H1 (cell line): Measurements from ENCODE around the gene KRT13. TPM values are rescaled to one million over a fixed set of nuclear protein-coding genes. Genes with fewer than 3 reads are reported as not detected.

ENCODE experiments used
- CTCF ChIA-PET: fragments of 300-600 bp; sonication (Branson Sonifier 250); formaldehyde crosslinking; loops from one replicate; lab custom pipeline; 2021; ENCODE audit not compliant: partially characterized antibody; lab: Charles Lee
- POLR2A ChIA-PET: fragments of 300-600 bp; sonication (Branson Sonifier 250); formaldehyde crosslinking; loops from one replicate; lab custom pipeline; 2021; ENCODE audit warnings: inconsistent platforms; ENCODE audit not compliant: partially characterized antibody; lab: Charles Lee
- DNase-seq, 2 experiments: peaks; one replicate each; pipeline versions ENCODE4 v3.0.0 to v3.0.0-alpha.2; 2010 to 2022; ENCODE audit warnings: low spot score in 2 of 2, low read depth in 1 of 2, mixed read lengths in 1 of 2
- FAIRE-seq: peaks from 2 replicates; lab custom pipeline; 2011; peaks lifted over from hg19 to GRCh38; lab: Jason Lieb, UNC
- H2AFZ ChIP-seq: 2 replicates; pipeline ENCODE4 v1.8.1; 2012; ENCODE audit warnings: low read length, inconsistent platforms
- H2AK5ac ChIP-seq: 2 replicates; pipeline ENCODE4 v1.6.1; 2013; ENCODE audit warnings: low read depth, low read length
- H2BK120ac ChIP-seq: replicated peaks from 2 replicates; pipeline ENCODE3; 2013; ENCODE audit warnings: low read depth, low read length, inconsistent platforms
- H2BK12ac ChIP-seq: 2 replicates; pipeline ENCODE4 v1.6.1; 2013; ENCODE audit warnings: low read depth, low read length
- H2BK15ac ChIP-seq: 2 replicates; pipeline ENCODE4 v1.6.1; 2013; ENCODE audit warnings: low read length
- H2BK20ac ChIP-seq: 2 replicates; pipeline ENCODE4 v1.6.1; 2013; ENCODE audit warnings: low read length
- H2BK5ac ChIP-seq: 2 replicates; pipeline ENCODE4 v1.6.1; 2013; ENCODE audit warnings: low read depth, low read length
- H3K14ac ChIP-seq: 2 replicates; pipeline ENCODE4 v1.6.1; 2013; ENCODE audit warnings: inconsistent platforms; ENCODE audit not compliant: insufficient read length
- H3K18ac ChIP-seq: 2 replicates; pipeline ENCODE4 v1.6.1; 2013; ENCODE audit warnings: low read length; ENCODE audit errors: extremely low read depth
- H3K23ac ChIP-seq: 2 replicates; pipeline ENCODE4 v1.6.1; 2013; ENCODE audit warnings: inconsistent platforms; ENCODE audit not compliant: insufficient read length
- H3K23me2 ChIP-seq: 2 replicates; pipeline ENCODE4 v1.6.1; 2013; ENCODE audit warnings: low read depth, low read length
- H3K27ac ChIP-seq: 2 replicates; pipeline ENCODE4 v1.6.1; 2011; ENCODE audit warnings: low read depth, low read length, inconsistent platforms
- H3K27me3 ChIP-seq, 4 experiments: replicated peaks in 1 of 4; 1 replicate in 1 of 4; 2 replicates in 3 of 4; pipeline versions ENCODE4 v1.6.1 to v1.8.1; 2011 to 2013; ENCODE audit warnings: low read length in 3 of 4, mild to moderate bottlenecking in 3 of 4, inconsistent platforms in 2 of 4, mixed read lengths in 2 of 4, moderate library complexity in 1 of 4; ENCODE audit not compliant: control insufficient read depth in 3 of 4, insufficient read depth in 3 of 4; ENCODE audit errors: extremely low read depth in 1 of 4
- H3K36me3 ChIP-seq, 4 experiments: 2 replicates each; pipeline versions ENCODE4 v1.6.1 to v1.8.1; 2011 to 2013; ENCODE audit warnings: mild to moderate bottlenecking in 4 of 4, low read length in 3 of 4, moderate library complexity in 2 of 4, control low read depth in 1 of 4, inconsistent platforms in 1 of 4; ENCODE audit not compliant: insufficient read depth in 4 of 4, control insufficient read depth in 2 of 4
- H3K4ac ChIP-seq: replicated peaks from 2 replicates; pipeline ENCODE3; 2013; ENCODE audit warnings: low read length, low read depth, mixed read lengths, inconsistent platforms; ENCODE audit not compliant: insufficient read length
- H3K4me1 ChIP-seq, 4 experiments: replicated peaks in 1 of 4; 1 replicate in 1 of 4; 2 replicates in 3 of 4; pipeline versions ENCODE4 v1.6.1 to v1.8.1; 2011 to 2013; ENCODE audit warnings: low read length in 3 of 4, inconsistent platforms in 2 of 4, mixed read lengths in 1 of 4; ENCODE audit not compliant: insufficient read depth in 4 of 4, control insufficient read depth in 3 of 4
- H3K4me2 ChIP-seq, 2 experiments: 2 replicates each; pipeline versions ENCODE4 v1.6.1 to v1.8.1; 2011 to 2013; ENCODE audit warnings: low read depth in 2 of 2, low read length in 2 of 2, control low read depth in 1 of 2, inconsistent platforms in 1 of 2, mild to moderate bottlenecking in 1 of 2; ENCODE audit not compliant: insufficient read depth in 1 of 2
- H3K4me3 ChIP-seq, 4 experiments: fragments of 200-600, 300-600 bp in 1 of 4; sonication (generic), shearing (Covaris generic), sonication (Bioruptor Twin) in 1 of 4; 2 replicates each; pipeline versions ENCODE4 v1.5.1 to v1.8.1; 2011 to 2016; ENCODE audit warnings: low read length in 4 of 4, low read depth in 3 of 4, control low read depth in 2 of 4, inconsistent platforms in 2 of 4, mild to moderate bottlenecking in 2 of 4, mixed read lengths in 1 of 4, moderate library complexity in 1 of 4; ENCODE audit not compliant: insufficient read depth in 2 of 4; ENCODE audit errors: extremely low read depth in 1 of 4
- H3K56ac ChIP-seq: replicated peaks from 2 replicates; pipeline ENCODE3; 2013; ENCODE audit warnings: low read depth, mild to moderate bottlenecking, mixed read lengths, low read length, inconsistent platforms; ENCODE audit not compliant: insufficient read length
- H3K79me1 ChIP-seq: 2 replicates; pipeline ENCODE4 v1.6.1; 2013; ENCODE audit warnings: low read depth, low read length, control low read depth
- H3K79me2 ChIP-seq, 2 experiments: 2 replicates each; pipeline versions ENCODE4 v1.6.1 to v1.8.1; 2012 to 2013; ENCODE audit warnings: low read length in 2 of 2, mild to moderate bottlenecking in 2 of 2, inconsistent platforms in 1 of 2; ENCODE audit not compliant: insufficient read depth in 2 of 2, control insufficient read depth in 1 of 2
- H3K9ac ChIP-seq, 4 experiments: replicated peaks in 1 of 4; 1 replicate in 1 of 4; 2 replicates in 3 of 4; pipeline versions ENCODE4 v1.6.1 to v1.8.1; 2011 to 2013; ENCODE audit warnings: low read depth in 3 of 4, low read length in 3 of 4, control low read depth in 2 of 4, mild to moderate bottlenecking in 2 of 4, moderate library complexity in 2 of 4, inconsistent platforms in 1 of 4; ENCODE audit errors: extremely low read depth in 1 of 4
- H3K9me3 ChIP-seq, 2 experiments: 2 replicates each; pipeline versions ENCODE4 v1.6.1 to v1.8.1; 2012 to 2013; ENCODE audit warnings: mild to moderate bottlenecking in 2 of 2, moderate library complexity in 2 of 2, control low read depth in 1 of 2, inconsistent platforms in 1 of 2, low read depth in 1 of 2, low read length in 1 of 2, mixed read lengths in 1 of 2; ENCODE audit not compliant: insufficient read depth in 2 of 2
- H4K20me1 ChIP-seq, 2 experiments: replicated peaks in 1 of 2; 2 replicates each; pipeline versions ENCODE3 to v1.8.1; 2011 to 2013; ENCODE audit warnings: inconsistent platforms in 2 of 2, low read length in 2 of 2, mild to moderate bottlenecking in 1 of 2; ENCODE audit not compliant: insufficient read depth in 2 of 2, control insufficient read depth in 1 of 2
- H4K5ac ChIP-seq: 2 replicates; pipeline ENCODE4 v1.6.1; 2013; ENCODE audit warnings: low read length, low read depth, mixed read lengths, inconsistent platforms; ENCODE audit not compliant: insufficient read length
- H4K8ac ChIP-seq: 2 replicates; pipeline ENCODE4 v1.8.0; 2013; ENCODE audit warnings: mild to moderate bottlenecking, moderate library complexity, low read length, inconsistent platforms; ENCODE audit not compliant: insufficient read depth; ENCODE audit errors: extremely low read depth
- H4K91ac ChIP-seq: replicated peaks from 2 replicates; pipeline ENCODE3; 2013; ENCODE audit warnings: low read length, mixed read lengths, inconsistent platforms; ENCODE audit not compliant: insufficient read length
- CHD2 ChIP-seq: IDR thresholded peaks from 2 replicates; pipeline ENCODE4 v1.6.1; 2012; ENCODE audit warnings: low read length, improper control_type of control experiment
- WGBS, 2 experiments: shearing (Covaris generic) in 1 of 2; methylation state at CpG; one replicate each; pipeline versions ENCODE4 v1.1.6 to v1.1.7; 2013 to 2015; ENCODE audit warnings: low lambda C conversion rate in 2 of 2, mixed read lengths in 2 of 2, inconsistent platforms in 1 of 2, low coverage in 1 of 2, missing lambda C conversion rate in 1 of 2; ENCODE audit not compliant: insufficient replicate concordance in 2 of 2, insufficient coverage in 1 of 2, insufficient read length in 1 of 2; ENCODE audit errors: extremely low coverage in 1 of 2, missing lambda C conversion rate in 1 of 2; 5-methylcytosine and 5-hydroxymethylcytosine counted together
- polyA plus RNA-seq, 7 experiments: library from polyadenylated mRNA; depleted of rRNA in 3 of 7; stranded (reverse) in 5 of 7; unstranded in 2 of 7; fragments of >200 nt in 5 of 7; fragments of 200-250 nt in 2 of 7; gene quantifications; 1 replicate in 5 of 7; 2 replicates in 1 of 7; 4 replicates in 1 of 7; pipeline versions ENCODE4 v1.2.1 to v1.2.3, GENCODE V29; 2011 to 2013; ENCODE audit warnings: missing spikeins in 2 of 7, mixed read lengths in 2 of 7
- total RNA-seq: library from RNA; stranded (reverse); fragmentation: NEBNext Ultra II Directional; extraction: Animal tissue kit (Norgen Biotek cat#: 25700); gene quantifications from 2 replicates; pipeline ENCODE4 v1.2.1, GENCODE V29; 2021

Gene KRT13
- total and polyA plus RNA-seq, 2 of the 8 experiments (the other 6 are each of a cell fraction or from before 2014, with no cell fraction given) = 0.09 TPM; not detected in 1

DNA sequence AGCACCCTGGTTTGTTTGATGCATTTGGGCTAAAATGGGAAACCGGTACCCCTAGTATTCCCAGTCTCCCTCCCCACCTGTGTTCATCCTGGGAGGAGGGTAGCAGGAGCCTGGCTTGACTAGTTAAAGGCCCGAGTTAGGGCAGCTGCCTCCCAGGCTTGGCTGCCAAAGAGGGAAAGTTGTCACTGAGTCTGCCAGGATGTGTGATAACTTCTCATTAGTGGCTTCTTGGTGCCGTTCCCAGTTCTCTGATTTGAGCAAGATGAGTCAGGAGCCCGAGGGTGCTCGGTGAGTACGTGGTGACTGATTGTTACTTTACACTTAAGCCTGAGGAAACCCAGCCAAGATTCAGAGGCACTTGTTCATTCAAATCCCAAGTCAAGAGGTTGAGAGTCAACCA lies 40.7 kb downstream of the KRT13 start:
- no peak for TF ChIP-seq CHD2
- H3K27ac ChIP-seq = no peak overlapping the region
- H2BK20ac ChIP-seq = no peak overlapping the region
- no peak overlapping the region for H2AFZ ChIP-seq
- H3K56ac ChIP-seq = no peak overlapping the region
- H3K4ac ChIP-seq = no peak overlapping the region
- no peaks in the 10 kb centered on the region for H3K27me3 ChIP-seq
- no peak overlapping the region for H3K4me2 ChIP-seq
- H3K79me2 ChIP-seq = no peaks in the 10 kb centered on the region
- ChIA-PET CTCF (interaction anchor here (0.9 to 2.0 kb wide), 2 partner anchors 17 to 22 kb away, joined by 3 to 5 read pairs; no protein-coding TSS in a partner anchor), POLR2A (interaction anchor here (0.6 kb wide), 1 partner anchor 81 kb away, joined by 3 read pairs; no protein-coding TSS in a partner anchor)
- no peaks in the 10 kb centered on the region for H3K36me3 ChIP-seq
- H3K4me1 ChIP-seq = no peaks in the 10 kb centered on the region
- no peak overlapping the region for H3K18ac ChIP-seq
- FAIRE-seq (no peak), DNase-seq (no peak)
- H4K5ac ChIP-seq = no peak overlapping the region
- no peak overlapping the region for H2BK12ac ChIP-seq
- no peak overlapping the region for H3K9ac ChIP-seq
- no peak overlapping the region for H4K8ac ChIP-seq
- no peak overlapping the region for H3K23ac ChIP-seq
- no peak overlapping the region for H2BK5ac ChIP-seq
- WGBS, 2 experiments = 92% methylated on average over 6 of the region's 6 CpGs; no CpG with 5 or more reads in 1 of the 2 experiments
- H3K14ac ChIP-seq = no peak overlapping the region
- H4K91ac ChIP-seq = no peak overlapping the region
- H4K20me1 ChIP-seq = no peaks in the 10 kb centered on the region
- no peaks in the 10 kb centered on the region; a peak in 1 of 4 replicates for H3K9me3 ChIP-seq
- H2AK5ac ChIP-seq = no peak overlapping the region
- H2BK15ac ChIP-seq = no peak overlapping the region
- no peaks in the 10 kb centered on the region for H3K23me2 ChIP-seq
- no peaks in the 10 kb centered on the region for H3K79me1 ChIP-seq
- no peak overlapping the region for H2BK120ac ChIP-seq
- no peak overlapping the region for H3K4me3 ChIP-seq
